IgD-negative memory B cell (primary cell): ENCODE measurements around the gene DYNLRB1. TPM values are rescaled to one million over a fixed set of nuclear protein-coding genes. Genes with fewer than 3 reads are reported as not detected.
"Not testable (repeated sequence)": the region's sequence is repeated elsewhere in the genome, so short reads cannot be mapped to it uniquely, and the experiment has no call there.

Experiments used
- H3K27ac Mint-ChIP-seq, 3 donors: one replicate each; pipeline ENCODE4 v1.8.0; 2020 to 2022; ENCODE audit warnings: mild to moderate bottlenecking in 3 of 3, mixed read lengths in 3 of 3, moderate library complexity in 1 of 3
- H3K27me3 Mint-ChIP-seq: one replicate; pipeline ENCODE4 v1.8.0; 2021; ENCODE audit warnings: mixed read lengths
- H3K36me3 Mint-ChIP-seq: one replicate; pipeline ENCODE4 v1.8.0; 2020; ENCODE audit warnings: mild to moderate bottlenecking, mixed read lengths
- H3K4me1 Mint-ChIP-seq, 3 donors: one replicate each; pipeline ENCODE4 v1.8.0; 2020 to 2022; ENCODE audit warnings: mixed read lengths in 3 of 3, mild to moderate bottlenecking in 1 of 3
- H3K4me3 Mint-ChIP-seq, 4 donors: one replicate each; pipeline ENCODE4 v1.8.0; 2020 to 2022; ENCODE audit warnings: mild to moderate bottlenecking in 4 of 4, mixed read lengths in 4 of 4, moderate library complexity in 3 of 4
- H3K9me3 Mint-ChIP-seq, 3 donors: one replicate each; pipeline ENCODE4 v1.8.0; 2020 to 2021; ENCODE audit warnings: mixed read lengths in 3 of 3, mild to moderate bottlenecking in 1 of 3
- polyA plus RNA-seq: library from polyadenylated mRNA; unstranded; fragments of 300-500 nt; fragmentation: Illumina TruSeq; gene quantifications from one replicate; pipeline ENCODE4 v1.2.3, GENCODE V29; 2021

The DYNLRB1 gene
- polyA plus RNA-seq: 333 TPM

DNA sequence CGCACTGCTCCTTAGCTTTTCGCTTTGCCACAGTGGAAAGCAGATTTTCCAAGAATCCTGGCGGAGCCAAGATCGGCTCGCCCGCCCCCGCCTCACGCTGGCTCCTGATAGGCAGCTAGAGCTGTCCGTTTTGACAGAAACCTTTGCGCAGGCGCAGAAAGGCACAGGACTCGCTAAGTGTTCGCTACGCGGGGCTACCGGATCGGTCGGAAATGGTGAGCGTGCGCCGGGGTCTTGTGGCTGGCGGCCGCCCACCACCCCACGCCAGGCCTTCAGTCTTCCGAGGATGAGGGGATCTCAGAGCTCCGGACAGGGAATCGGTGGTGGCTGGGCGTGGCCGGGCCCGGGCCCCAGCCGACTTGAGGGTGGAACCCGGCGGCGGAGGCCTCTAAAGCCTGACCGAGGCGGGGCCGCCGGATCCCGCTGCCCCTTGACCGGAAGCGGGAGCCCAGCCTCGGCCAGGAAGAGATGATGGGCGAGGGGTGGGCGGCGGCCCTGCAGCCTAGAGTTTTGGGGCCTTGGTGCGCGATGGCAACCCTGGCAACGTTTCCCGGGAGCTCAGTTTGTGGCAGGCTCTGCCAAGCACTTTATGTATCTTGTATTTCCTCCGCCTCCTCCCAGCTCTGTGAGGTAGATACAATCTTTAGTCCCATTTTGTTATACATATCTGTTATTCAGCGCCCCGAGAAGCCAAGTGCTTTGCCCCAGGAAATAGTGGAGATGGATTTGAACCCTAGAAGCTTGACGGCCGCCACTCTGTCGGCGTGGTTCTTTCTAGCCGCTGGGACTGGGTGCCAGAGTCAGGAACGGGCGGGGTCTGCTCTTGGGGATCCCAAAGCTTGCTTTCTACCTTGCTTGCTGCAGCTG, at the start of gene DYNLRB1:
DYNLRB1 (plus strand) TSS at position 176 of the 867 bp plus-strand sequence; CDS start at position 213, 37 bp downstream.
- Mint-ChIP-seq H3K36me3 (no peaks in the 10 kb centered on the region), H3K4me1 (peaks cover 30 to 46% (median 33%) of the 10 kb centered on the region in 3 donors), H3K27me3 (no peaks in the 10 kb centered on the region), H3K27ac (peak within 1 kb of the TSS; percentile 95 to 99 (median 97)), H3K4me3 (peak within 1 kb of the TSS; percentile 98 to 100 (median 99)), H3K9me3 (no peaks in the 10 kb centered on the region)

DNA sequence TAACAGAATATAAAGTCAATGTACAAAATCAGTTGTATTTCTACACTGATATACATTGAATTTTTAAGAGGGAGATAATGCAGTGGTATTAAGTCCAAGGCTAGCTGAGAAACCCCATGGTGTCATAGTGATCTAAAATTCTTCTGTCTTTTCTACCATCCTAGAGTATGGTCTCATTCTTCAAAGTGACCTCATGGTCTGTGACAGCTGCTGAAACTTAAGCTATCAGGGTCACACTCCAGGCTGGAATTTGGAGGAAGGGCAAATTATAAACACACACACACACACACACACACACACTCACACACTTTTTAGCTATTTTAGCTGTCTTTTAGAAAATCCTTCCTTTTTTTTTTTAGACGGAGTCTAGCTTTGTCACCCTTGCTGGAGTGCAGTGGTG, 47.3 kb upstream of the DYNLRB1 start:
- peaks cover 4% of the 10 kb centered on the region for H3K36me3 Mint-ChIP-seq
- no peak overlapping the region for H3K4me3 Mint-ChIP-seq
- H3K4me1 Mint-ChIP-seq: peaks cover 0 to 3% (median 2%) of the 10 kb centered on the region in 3 donors
- no peaks in the 10 kb centered on the region for H3K27me3 Mint-ChIP-seq
- H3K27ac Mint-ChIP-seq: no peak overlapping the region
- H3K9me3 Mint-ChIP-seq: no peaks in the 10 kb centered on the region

GRCh38 chr20:34472246-34472925, 43.8 kb upstream of the DYNLRB1 start:
- peaks cover 2% of the 10 kb centered on the region for H3K36me3 Mint-ChIP-seq
- H3K9me3 Mint-ChIP-seq: no peaks in the 10 kb centered on the region
- no peak overlapping the region for H3K4me3 Mint-ChIP-seq
- peaks cover 0 to 10% (median 8%) of the 10 kb centered on the region in 3 donors for H3K4me1 Mint-ChIP-seq
- no peak overlapping the region for H3K27ac Mint-ChIP-seq
- H3K27me3 Mint-ChIP-seq: no peaks in the 10 kb centered on the region

DNA sequence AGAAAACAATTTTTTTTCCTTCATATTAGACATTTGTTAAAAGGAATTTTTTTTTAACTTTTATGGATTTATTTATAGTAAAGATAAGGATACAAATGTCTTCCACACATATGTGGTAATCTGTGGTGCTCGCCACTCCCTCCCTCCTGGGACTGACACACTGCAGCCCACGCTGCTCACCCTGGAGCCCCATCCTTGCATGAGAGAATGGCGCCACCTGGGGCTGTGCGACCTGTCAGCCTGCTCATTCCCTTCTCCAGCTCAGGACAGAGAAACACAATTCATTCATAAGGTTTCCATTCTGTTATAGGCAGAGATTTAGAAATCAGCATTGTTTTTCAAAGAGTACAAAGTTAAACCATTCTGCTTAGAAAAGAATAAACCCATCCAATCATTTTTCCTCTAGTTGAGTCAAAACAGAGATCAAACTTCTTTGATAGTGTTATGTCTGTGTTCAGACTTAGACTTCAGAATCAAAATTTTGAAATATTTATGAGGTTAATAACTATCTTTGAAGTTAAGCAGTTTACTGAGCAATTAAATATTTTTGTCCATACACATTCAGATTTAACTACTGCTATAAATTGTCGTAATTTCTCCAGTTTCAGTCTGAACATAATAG, 42.8 kb upstream of the DYNLRB1 start:
- Mint-ChIP-seq H3K4me3 (no peak overlapping the region), H3K9me3 (no peaks in the 10 kb centered on the region), H3K27me3 (no peaks in the 10 kb centered on the region), H3K27ac (no peak overlapping the region), H3K4me1 (peaks cover 0 to 10% (median 8%) of the 10 kb centered on the region in 3 donors), H3K36me3 (peaks cover 2% of the 10 kb centered on the region)

- H3K27me3 Mint-ChIP-seq: no peaks in the 10 kb centered on the region
- peak overlapping the region in 1 of 4 donors; percentile 54 for H3K4me3 Mint-ChIP-seq
- peaks cover 9% of the 10 kb centered on the region for H3K36me3 Mint-ChIP-seq
- peaks cover 5 to 10% (median 9%) of the 10 kb centered on the region in 3 donors for H3K4me1 Mint-ChIP-seq
- no peak overlapping the region for H3K27ac Mint-ChIP-seq
- H3K9me3 Mint-ChIP-seq: peaks cover 0 to 4% (median 0%) of the 10 kb centered on the region in 3 donors
Measured at GRCh38 chr20:34475979-34476736, 40.1 kb upstream of the DYNLRB1 start.

DNA sequence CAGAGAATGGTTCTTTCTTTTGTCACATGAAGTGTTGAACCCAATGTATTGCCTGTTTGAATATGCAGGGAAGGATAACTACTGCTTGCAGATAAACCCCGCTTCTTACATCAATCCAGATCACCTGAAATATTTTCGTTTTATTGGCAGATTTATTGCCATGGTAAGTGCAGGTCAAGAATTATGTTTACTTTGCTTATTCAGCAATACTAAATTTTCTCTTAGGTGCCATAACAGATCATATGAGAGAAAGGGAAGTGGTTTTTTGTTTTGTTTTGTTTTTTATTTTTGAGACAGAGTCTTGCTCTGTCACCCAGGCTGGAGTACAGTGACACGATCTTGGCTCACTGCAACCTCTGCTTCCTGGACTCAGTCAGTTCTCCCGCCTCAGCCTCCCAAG, 36.6 kb upstream of the DYNLRB1 start:
- Mint-ChIP-seq H3K27ac (peak overlapping the region in 1 of 3 donors; percentile 67), H3K27me3 (no peaks in the 10 kb centered on the region), H3K4me3 (no peak overlapping the region), H3K36me3 (peaks cover 20% of the 10 kb centered on the region), H3K4me1 (peaks cover 7 to 15% (median 9%) of the 10 kb centered on the region in 3 donors), H3K9me3 (peaks cover 0 to 4% (median 0%) of the 10 kb centered on the region in 3 donors)

- peaks cover 20% of the 10 kb centered on the region for H3K36me3 Mint-ChIP-seq
- H3K9me3 Mint-ChIP-seq: not testable (repeated sequence)
Measured at GRCh38 chr20:34482154-34482553, 34.1 kb upstream of the DYNLRB1 start.

GRCh38 chr20:34483585-34484220, 32.5 kb upstream of the DYNLRB1 start:
- H3K4me3 Mint-ChIP-seq, H3K4me1 Mint-ChIP-seq, H3K9me3 Mint-ChIP-seq, H3K27me3 Mint-ChIP-seq: not testable (repeated sequence)
- peak overlapping the region in 1 of 3 donors; percentile 26 for H3K27ac Mint-ChIP-seq
- H3K36me3 Mint-ChIP-seq: peaks cover 20% of the 10 kb centered on the region

More at GRCh38 chr20:34482154-34482553, 34.1 kb upstream of the DYNLRB1 start:
- H3K27me3 Mint-ChIP-seq, H3K4me3 Mint-ChIP-seq, H3K4me1 Mint-ChIP-seq: not testable (repeated sequence)
- H3K27ac Mint-ChIP-seq: peak overlapping the region in 1 of 3 donors; percentile 57

DNA sequence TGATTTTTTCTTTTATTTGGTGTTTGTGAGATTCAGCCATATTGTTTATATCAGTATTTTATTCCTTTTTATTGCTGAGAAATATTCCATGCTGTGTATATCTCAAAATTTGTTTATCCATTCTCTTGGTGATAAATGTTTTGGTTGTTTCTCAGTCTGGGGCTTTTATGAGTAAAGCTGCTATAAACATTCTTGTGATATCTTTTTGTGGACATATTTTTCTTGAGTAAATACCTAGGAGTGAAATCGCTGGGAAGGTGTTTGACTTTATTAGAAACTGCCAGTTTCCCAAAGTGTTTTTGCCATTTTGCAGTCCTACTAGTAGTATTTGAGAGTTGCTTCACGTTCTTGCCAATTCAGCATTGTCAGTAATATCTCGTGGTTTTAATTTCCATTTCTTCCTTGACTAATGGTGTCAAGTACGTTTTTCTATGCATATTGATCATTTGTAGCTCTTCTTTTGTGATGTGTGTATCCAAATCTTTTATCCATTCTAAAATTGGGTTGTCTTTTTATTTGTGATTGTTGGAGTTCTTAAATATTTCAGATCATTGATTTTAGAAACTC, 31.1 kb upstream of the DYNLRB1 start:
- H3K27ac Mint-ChIP-seq: peak overlapping the region in 1 of 3 donors; percentile 80
- H3K4me3 Mint-ChIP-seq: no peak overlapping the region
- no peaks in the 10 kb centered on the region for H3K27me3 Mint-ChIP-seq
- no peaks in the 10 kb centered on the region for H3K9me3 Mint-ChIP-seq
- peaks cover 13% of the 10 kb centered on the region for H3K36me3 Mint-ChIP-seq
- H3K4me1 Mint-ChIP-seq: peaks cover 0 to 8% (median 4%) of the 10 kb centered on the region in 3 donors

DNA sequence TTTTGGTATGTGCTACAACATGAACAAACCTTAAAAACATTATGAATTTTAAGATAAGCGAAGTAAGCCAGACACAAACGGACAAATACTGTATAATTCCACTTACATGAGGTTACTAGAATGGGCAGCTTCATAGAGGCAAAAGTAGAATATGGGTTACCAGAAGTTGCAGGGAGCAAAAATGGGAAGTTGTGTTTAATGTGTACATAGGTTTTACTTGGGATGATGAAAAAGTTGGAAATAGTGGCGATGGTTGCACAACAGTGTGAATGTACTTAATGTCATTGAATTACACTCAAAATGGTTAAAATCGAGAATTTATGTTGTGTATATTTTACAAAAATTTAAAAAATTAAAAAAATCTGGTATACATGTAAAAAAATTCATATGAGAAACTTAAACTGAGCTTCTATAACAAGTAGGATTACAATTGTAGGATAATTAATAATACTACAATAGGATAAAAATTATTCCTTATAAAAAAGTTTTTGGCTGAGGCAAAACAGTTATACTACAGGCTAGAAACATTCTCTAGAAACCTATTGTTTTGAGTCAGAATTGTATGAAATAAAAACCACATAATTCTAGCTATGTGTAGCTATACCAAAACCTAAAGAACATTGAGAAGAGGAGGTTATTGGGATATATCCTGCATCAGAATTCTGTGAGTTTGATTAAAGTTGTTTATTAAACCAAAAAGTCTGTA, 24.8 kb upstream of the DYNLRB1 start:
- no peaks in the 10 kb centered on the region for H3K9me3 Mint-ChIP-seq
- H3K27ac Mint-ChIP-seq: no peak overlapping the region
- no peak overlapping the region for H3K4me3 Mint-ChIP-seq
- H3K4me1 Mint-ChIP-seq: peaks cover 6 to 14% (median 12%) of the 10 kb centered on the region in 3 donors
- peaks cover 10% of the 10 kb centered on the region for H3K36me3 Mint-ChIP-seq
- no peaks in the 10 kb centered on the region for H3K27me3 Mint-ChIP-seq

GRCh38 chr20:34491932-34492509, 24.2 kb upstream of the DYNLRB1 start:
- Mint-ChIP-seq H3K36me3 (peaks cover 10% of the 10 kb centered on the region), H3K27me3 (no peaks in the 10 kb centered on the region), H3K9me3 (no peaks in the 10 kb centered on the region), H3K4me1 (peaks cover 7 to 14% (median 12%) of the 10 kb centered on the region in 3 donors), H3K27ac (no peak overlapping the region), H3K4me3 (no peak overlapping the region)

GRCh38 chr20:34493646-34494045, 22.6 kb upstream of the DYNLRB1 start:
- Mint-ChIP-seq H3K4me1 (peaks cover 7 to 14% (median 12%) of the 10 kb centered on the region in 3 donors), H3K9me3 (peaks cover 0 to 3% (median 0%) of the 10 kb centered on the region in 3 donors), H3K27ac (peak overlapping the region in 1 of 3 donors; percentile 47), H3K27me3 (no peaks in the 10 kb centered on the region), H3K36me3 (peaks cover 17% of the 10 kb centered on the region), H3K4me3 (peak overlapping the region in 1 of 4 donors; percentile 40)

DNA sequence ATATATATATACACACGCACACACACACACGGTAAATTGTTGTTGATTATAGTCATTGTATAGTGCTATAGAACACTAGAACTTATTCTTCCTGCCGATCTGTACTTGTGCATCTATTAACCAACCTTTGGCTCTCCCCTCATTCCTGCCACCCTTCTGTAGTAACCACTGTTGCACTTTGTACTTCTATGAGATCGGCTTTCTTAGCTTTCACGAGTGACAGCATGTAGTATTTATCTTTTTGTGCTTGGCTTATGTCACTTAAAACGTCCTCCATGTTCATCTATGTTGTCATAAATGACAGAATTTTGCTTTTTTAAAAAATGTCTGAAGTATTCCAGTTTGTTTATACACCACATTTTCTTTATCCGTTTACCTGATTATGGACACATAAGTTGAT, 20.9 kb upstream of the DYNLRB1 start:
- peaks cover 26% of the 10 kb centered on the region for H3K36me3 Mint-ChIP-seq
- peaks cover 12 to 17% (median 14%) of the 10 kb centered on the region in 3 donors for H3K4me1 Mint-ChIP-seq
- H3K27ac Mint-ChIP-seq: no peak overlapping the region
- no peak overlapping the region for H3K4me3 Mint-ChIP-seq
- no peaks in the 10 kb centered on the region for H3K27me3 Mint-ChIP-seq
- peaks cover 1 to 9% (median 5%) of the 10 kb centered on the region in 3 donors for H3K9me3 Mint-ChIP-seq
